HepG2 (cell line): Measurements from ENCODE around the gene DNAH9.

Experiments used
- AFF4 ChIP-seq: sonication (generic); formaldehyde crosslinking; IDR thresholded peaks from 2 replicates; pipeline ENCODE4 v1.4.0; 2020; ENCODE audit warnings: missing genetic modification reagents
- ATF7-NPFF ChIP-seq: sonication (generic); formaldehyde crosslinking; IDR thresholded peaks from 2 replicates; pipeline ENCODE4 v1.8.1; 2023; ENCODE audit warnings: mild to moderate bottlenecking, low read depth, missing genetic modification reagents, moderate library complexity
- CTCF ChIP-seq: sonication (generic); formaldehyde crosslinking; IDR thresholded peaks from 2 replicates; pipeline ENCODE4 v1.5.0; 2020; ENCODE audit warnings: mild to moderate bottlenecking, missing genetic modification reagents, moderate library complexity
- DNMT1 ChIP-seq: sonication (generic); formaldehyde crosslinking; IDR thresholded peaks from 2 replicates; pipeline ENCODE4 v1.5.1; 2020; ENCODE audit warnings: mild to moderate bottlenecking, missing genetic modification reagents
- HMG20A ChIP-seq: IDR thresholded peaks from 2 replicates; pipeline ENCODE4 v1.6.1; 2016; ENCODE audit warnings: borderline replicate concordance
- HNRNPUL1 ChIP-seq: fragments of 200-400 bp; formaldehyde crosslinking; IDR thresholded peaks from 2 replicates; pipeline ENCODE4 v1.6.1; 2017; ENCODE audit warnings: low read depth, mild to moderate bottlenecking, low read length, moderate library complexity
- MAFF ChIP-seq: IDR thresholded peaks from 2 replicates; pipeline ENCODE4 v1.6.1; 2011; ENCODE audit warnings: low read depth, low read length, improper control_type of control experiment
- PHF20 ChIP-seq: sonication (generic); formaldehyde crosslinking; IDR thresholded peaks from 2 replicates; pipeline ENCODE4 v1.5.0; 2020; ENCODE audit warnings: mild to moderate bottlenecking, missing genetic modification reagents
- POLR2A ChIP-seq, 2 experiments: IDR thresholded peaks; 2 replicates each; pipeline ENCODE4 v1.6.1; 2011; ENCODE audit warnings: low read depth in 2 of 2, low read length in 2 of 2, mild to moderate bottlenecking in 1 of 2, moderate library complexity in 1 of 2; ENCODE audit not compliant: insufficient read depth in 1 of 2
- TEAD3 ChIP-seq: optimal IDR thresholded peaks from 2 replicates; pipeline ENCODE3; 2016; ENCODE audit warnings: borderline replicate concordance
- YY1 ChIP-seq: IDR thresholded peaks from 2 replicates; pipeline ENCODE4 v1.6.1; 2011; ENCODE audit warnings: low read length, low read depth, moderate library complexity, mild to moderate bottlenecking; ENCODE audit not compliant: insufficient read depth, insufficient replicate concordance
- ZNF256 ChIP-seq: sonication (generic); formaldehyde crosslinking; conservative IDR thresholded peaks from 2 replicates; pipeline ENCODE4 v1.4.0; 2020; ENCODE audit warnings: missing genetic modification reagents
- ZNF558 ChIP-seq: sonication (generic); formaldehyde crosslinking; IDR thresholded peaks from 2 replicates; pipeline ENCODE4 v1.9.0; 2022; ENCODE audit warnings: mild to moderate bottlenecking, missing genetic modification reagents, borderline replicate concordance

GRCh38 chr17:11816409-11816808 is 218.1 kb downstream of the DNAH9 start:
- no peak for TF ChIP-seq PHF20 (CRISPR knock-in tag)
- no peak for TF ChIP-seq CTCF (CRISPR knock-in tag)
- no peak for TF ChIP-seq TEAD3 (CRISPR knock-in tag)
- TF ChIP-seq ZNF256: no peak
- TF ChIP-seq POLR2A (IDR thresholded peaks at IDR 0.05; ENCODE audit: insufficient read depth in 1 of 2, low read depth in 2 of 2, low read length in 2 of 2): no peak
- no peak for TF ChIP-seq AFF4 (CRISPR knock-in tag)
- TF ChIP-seq ATF7-NPFF: no peak
- TF ChIP-seq DNMT1 (CRISPR knock-in tag): no peak
- TF ChIP-seq HMG20A: no peak
- no peak for TF ChIP-seq YY1
- no peak for TF ChIP-seq MAFF
- TF ChIP-seq HNRNPUL1: no peak
- TF ChIP-seq ZNF558: no peak
